Cardiac muscle cell (in vitro differentiated cells and primary cell): ENCODE measurements around the gene ERC2. TPM values are rescaled to one million over a fixed set of nuclear protein-coding genes. Genes with fewer than 3 reads are reported as not detected.
A peak's percentile ranks its signal among the peaks of the same experiment; 100 is the strongest.

Experiments
- DNase-seq, 2 donors: peaks; one replicate each; pipeline versions ENCODE4 v3.0.0 to v3.0.0-alpha.2; 2010 to 2017; ENCODE audit warnings: low read depth in 1 of 2, low spot score in 1 of 2
- H3K27ac ChIP-seq: fragments of 200-600 bp; sonication (generic); 2 replicates; pipeline ENCODE4 v1.5.1; 2016
- H3K27me3 ChIP-seq: fragments of 200-600 bp; sonication (generic); 2 replicates; pipeline ENCODE4 v1.6.0; 2016; ENCODE audit warnings: control low read depth
- H3K36me3 ChIP-seq: fragments of 200-600 bp; sonication (generic); 2 replicates; pipeline ENCODE4 v1.5.1; 2016; ENCODE audit warnings: control low read depth
- H3K4me1 ChIP-seq: fragments of 200-600 bp; sonication (generic); 2 replicates; pipeline ENCODE4 v1.8.1; 2017; ENCODE audit warnings: low read depth, mild to moderate bottlenecking, mixed run types
- H3K4me3 ChIP-seq: fragments of 200-600 bp; sonication (generic); 2 replicates; pipeline ENCODE4 v1.5.1; 2016; ENCODE audit warnings: mild to moderate bottlenecking
- H3K9me3 ChIP-seq: fragments of 200-600 bp; sonication (generic); 2 replicates; pipeline ENCODE4 v1.5.1; 2017; ENCODE audit warnings: low read depth, mild to moderate bottlenecking, control low read depth
- CTCF ChIP-seq: IDR thresholded peaks from 2 replicates; pipeline ENCODE4 v1.5.1; 2012; ENCODE audit warnings: low read depth, mild to moderate bottlenecking, low read length
- polyA plus RNA-seq: library from polyadenylated mRNA; unstranded; fragments of >200 nt; fragmentation: Nextera tagmentation; extraction: Ambion mirVana; gene quantifications from 2 replicates; pipeline ENCODE4 v1.2.1, GENCODE V29; 2016
- total RNA-seq: library from RNA; depleted of rRNA; stranded (reverse); fragments of >200 nt; gene quantifications from 2 replicates; pipeline ENCODE4 v1.2.3, GENCODE V29; 2016

The ERC2 gene
- total and polyA plus RNA-seq, 2 experiments from 2014 or later: 18.1 to 29.0 TPM

DNA sequence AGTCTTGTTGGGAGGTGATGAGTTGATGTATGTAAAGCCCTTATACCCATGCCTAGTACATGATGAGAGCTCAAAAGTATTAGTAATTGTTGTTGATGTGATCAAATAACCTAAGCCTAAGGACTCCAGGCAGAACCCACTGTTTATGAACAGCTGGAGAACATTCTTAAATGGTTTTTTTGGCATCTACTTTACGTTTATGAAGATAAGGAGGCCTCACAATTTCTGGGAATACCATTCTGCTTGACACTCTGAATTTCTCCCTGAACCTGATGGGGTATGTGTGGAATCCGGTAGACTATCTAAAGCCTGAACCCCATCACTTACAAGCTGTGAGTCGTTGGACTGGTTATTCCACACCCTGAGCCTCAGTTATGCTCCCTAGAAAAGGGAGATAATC is 736.5 kb downstream of the ERC2 start:
- no peaks in the 10 kb centered on the region for H3K36me3 ChIP-seq
- H3K9me3 ChIP-seq: no peaks in the 10 kb centered on the region
- no peak for TF ChIP-seq CTCF
- H3K27ac ChIP-seq: no peak overlapping the region
- no peak overlapping the region for H3K4me3 ChIP-seq
- peaks cover 8% of the 10 kb centered on the region for H3K4me1 ChIP-seq
- no peaks in the 10 kb centered on the region for H3K27me3 ChIP-seq
- no peak for DNase-seq

DNA sequence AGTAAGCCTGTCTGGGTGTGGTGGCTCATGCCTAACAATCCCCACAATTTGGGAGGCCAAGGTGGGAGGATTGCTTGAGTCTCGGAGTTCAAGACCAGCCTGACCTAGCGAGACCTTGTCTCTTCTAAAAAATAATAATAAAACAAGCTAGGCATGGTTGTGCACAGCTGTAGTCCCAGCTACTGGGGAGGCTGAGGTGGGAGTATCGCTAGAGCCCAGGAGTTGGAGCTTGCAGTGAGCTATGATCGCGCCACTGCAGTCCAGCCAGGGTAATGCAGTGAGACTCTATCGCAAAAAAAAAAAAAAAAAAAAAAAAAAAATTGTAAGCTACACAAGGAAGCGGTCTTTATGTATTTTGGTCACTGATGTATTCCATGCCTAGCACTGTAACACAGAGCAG is 738.7 kb downstream of the ERC2 start:
- no peak for DNase-seq

DNA sequence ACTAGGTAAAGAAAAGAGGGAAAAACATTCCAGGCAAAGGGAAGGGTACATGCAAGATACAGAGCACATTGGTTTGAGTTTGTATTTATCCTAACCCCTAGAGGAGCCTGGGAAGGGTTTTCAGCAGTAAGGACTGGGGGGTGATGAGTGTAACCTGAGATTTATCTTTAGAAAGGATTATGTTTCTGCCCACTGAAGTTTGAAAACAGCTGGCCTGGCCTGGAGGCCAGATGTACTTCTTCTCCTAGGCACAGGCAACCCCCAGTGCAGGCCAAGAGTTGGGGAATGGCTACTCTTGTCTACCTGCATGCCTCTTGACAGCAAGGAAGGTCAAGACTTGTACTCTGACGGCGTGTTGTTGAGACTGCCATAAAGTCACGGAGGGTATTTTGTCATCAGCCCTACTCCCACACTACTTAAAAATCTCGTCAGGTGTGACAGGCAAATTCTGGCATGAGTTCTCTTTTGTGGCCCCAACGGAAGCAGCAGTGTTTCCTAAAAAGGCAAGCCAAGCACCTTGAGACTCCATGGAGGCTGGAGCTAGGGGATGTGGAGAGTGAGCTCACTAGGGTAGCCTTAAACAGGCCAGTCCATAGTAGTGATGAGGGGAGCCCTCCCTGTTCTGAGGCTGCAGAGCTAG is 739.7 kb downstream of the ERC2 start:
- Histone ChIP-seq H3K4me3 (no peak overlapping the region), H3K9me3 (no peaks in the 10 kb centered on the region), H3K4me1 (peaks cover 26% of the 10 kb centered on the region), H3K27me3 (no peaks in the 10 kb centered on the region), H3K36me3 (no peaks in the 10 kb centered on the region), H3K27ac (peak overlapping the region; percentile 5)
- TF ChIP-seq CTCF: no peak
- no peak for DNase-seq

More for the DNA sequence above, 738.7 kb downstream of the ERC2 start:
- Histone ChIP-seq H3K9me3 (no peaks in the 10 kb centered on the region), H3K27me3 (no peaks in the 10 kb centered on the region), H3K36me3 (no peaks in the 10 kb centered on the region), H3K4me1 (peaks cover 19% of the 10 kb centered on the region), H3K4me3 (no peak overlapping the region), H3K27ac (no peak overlapping the region)
- TF ChIP-seq CTCF: no peak

- no peaks in the 10 kb centered on the region for H3K27me3 ChIP-seq
- H3K27ac ChIP-seq: no peak overlapping the region
- DNase-seq: no peak
- no peaks in the 10 kb centered on the region for H3K36me3 ChIP-seq
- no peaks in the 10 kb centered on the region for H3K9me3 ChIP-seq
- no peak for TF ChIP-seq CTCF
- no peak overlapping the region for H3K4me3 ChIP-seq
- peaks cover 33% of the 10 kb centered on the region for H3K4me1 ChIP-seq
Measured at GRCh38 chr3:55726501-55726775, 741.8 kb downstream of the ERC2 start.

GRCh38 chr3:55725681-55726500 is 742.4 kb downstream of the ERC2 start:
- TF ChIP-seq CTCF: no peak
- no peaks in the 10 kb centered on the region for H3K36me3 ChIP-seq
- H3K27ac ChIP-seq: no peak overlapping the region
- no peak overlapping the region for H3K4me3 ChIP-seq
- peaks cover 34% of the 10 kb centered on the region for H3K4me1 ChIP-seq
- no peaks in the 10 kb centered on the region for H3K27me3 ChIP-seq
- DNase-seq: no peak
- H3K9me3 ChIP-seq: no peaks in the 10 kb centered on the region
